ENCODE measurements around the gene NKX6-1.

The NKX6-1 gene

DNA sequence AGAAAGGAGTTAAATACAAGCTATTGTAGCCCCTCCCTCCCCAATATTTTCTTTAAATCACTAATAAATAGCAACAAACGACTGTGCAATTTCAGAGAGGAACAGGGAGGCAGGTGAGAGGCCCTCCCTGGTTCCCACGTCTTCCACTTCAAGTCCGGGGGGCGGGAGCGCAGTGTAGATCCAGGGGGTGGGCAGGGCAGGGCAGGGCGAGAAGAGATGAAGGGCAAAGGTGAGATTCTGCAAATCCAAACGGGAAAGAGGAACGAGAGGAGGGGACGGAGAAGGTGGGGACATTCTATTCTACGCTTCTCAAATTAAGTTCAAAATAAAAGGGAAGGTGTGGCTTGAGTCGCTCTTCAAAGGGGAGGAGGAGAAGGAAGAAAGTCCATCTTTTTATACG is 6.8 kb downstream of the NKX6-1 start:
- no peaks in the 10 kb centered on the region for H3K36me3 ChIP-seq
- TF ChIP-seq, protein P1, sequence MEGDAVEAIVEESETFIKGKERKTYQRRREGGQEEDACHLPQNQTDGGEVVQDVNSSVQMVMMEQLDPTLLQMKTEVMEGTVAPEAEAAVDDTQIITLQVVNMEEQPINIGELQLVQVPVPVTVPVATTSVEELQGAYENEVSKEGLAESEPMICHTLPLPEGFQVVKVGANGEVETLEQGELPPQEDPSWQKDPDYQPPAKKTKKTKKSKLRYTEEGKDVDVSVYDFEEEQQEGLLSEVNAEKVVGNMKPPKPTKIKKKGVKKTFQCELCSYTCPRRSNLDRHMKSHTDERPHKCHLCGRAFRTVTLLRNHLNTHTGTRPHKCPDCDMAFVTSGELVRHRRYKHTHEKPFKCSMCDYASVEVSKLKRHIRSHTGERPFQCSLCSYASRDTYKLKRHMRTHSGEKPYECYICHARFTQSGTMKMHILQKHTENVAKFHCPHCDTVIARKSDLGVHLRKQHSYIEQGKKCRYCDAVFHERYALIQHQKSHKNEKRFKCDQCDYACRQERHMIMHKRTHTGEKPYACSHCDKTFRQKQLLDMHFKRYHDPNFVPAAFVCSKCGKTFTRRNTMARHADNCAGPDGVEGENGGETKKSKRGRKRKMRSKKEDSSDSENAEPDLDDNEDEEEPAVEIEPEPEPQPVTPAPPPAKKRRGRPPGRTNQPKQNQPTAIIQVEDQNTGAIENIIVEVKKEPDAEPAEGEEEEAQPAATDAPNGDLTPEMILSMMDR (IDR thresholded peaks at IDR 0.05) = no peak
- H3K27me3 ChIP-seq = peaks cover 13 to 88% of the 10 kb centered on the region in 2 donors

DNA sequence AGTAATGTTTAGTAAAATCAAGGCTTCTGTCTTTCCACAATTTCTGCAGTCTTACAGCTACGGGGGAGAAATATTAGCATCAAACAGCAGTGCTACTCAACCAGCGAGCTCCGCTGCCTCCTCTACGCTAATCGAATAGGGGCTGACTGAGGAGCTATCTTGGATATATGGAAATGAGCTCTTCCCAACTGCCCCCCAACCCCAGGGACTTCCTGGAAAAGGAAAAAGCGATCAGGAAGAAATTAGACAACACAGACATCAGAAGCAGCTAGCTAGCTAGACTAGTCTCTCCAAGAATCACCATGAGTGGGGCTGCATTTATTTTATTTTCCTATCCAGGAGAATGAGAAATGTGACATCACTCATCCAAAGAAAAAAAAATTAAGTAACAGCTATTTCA is 7.6 kb downstream of the NKX6-1 start:
- Histone ChIP-seq H3K4me3 (no peak overlapping the region), H3K9me3 (peaks cover 0 to 11% (median 9%) of the 10 kb centered on the region in 3 donors), H3K27ac (no peak overlapping the region), H3K4me1 (peaks cover 0 to 15% (median 12%) of the 10 kb centered on the region in 4 donors), H3K27me3 (peaks cover 13 to 88% of the 10 kb centered on the region in 2 donors), H3K36me3 (no peaks in the 10 kb centered on the region)
- intact Hi-C loops (cut with DNase I; ENCODE audit: low total_unique reads) = no loop called here
- TF ChIP-seq, protein P1 (IDR thresholded peaks at IDR 0.05) = no peak
- no peak for DNase-seq

More for the DNA sequence above, 6.8 kb downstream of the NKX6-1 start:
- Histone ChIP-seq H3K9me3 (peaks cover 0 to 15% (median 9%) of the 10 kb centered on the region in 3 donors), H3K4me1 (peaks cover 0 to 22% (median 16%) of the 10 kb centered on the region in 4 donors), H3K4me3 (no peak overlapping the region), H3K27ac (no peak overlapping the region)
- intact Hi-C loops (cut with DNase I; ENCODE audit: low total_unique reads) = no loop called here
- no peak for DNase-seq

DNA sequence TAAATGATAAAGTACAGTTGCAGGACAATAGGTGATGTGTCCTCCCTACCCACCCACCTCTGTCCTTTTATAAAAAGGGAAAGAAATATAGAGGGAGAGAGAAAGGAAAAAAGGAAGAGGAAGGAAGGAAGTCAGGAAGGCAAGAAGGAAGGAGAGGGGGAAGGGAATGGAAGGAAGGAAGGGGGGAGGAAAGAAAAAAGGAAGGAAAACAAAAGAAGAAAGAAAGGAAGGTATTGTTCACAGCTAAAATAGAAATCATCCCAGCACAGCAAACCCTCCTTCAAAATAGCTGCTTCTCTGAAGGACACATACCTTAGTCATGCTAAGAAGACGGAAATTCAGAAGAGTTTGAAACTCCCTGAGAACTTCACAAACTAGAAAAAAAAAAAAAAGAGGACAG is 8.4 kb downstream of the NKX6-1 start:
- DNase-seq = no peak
- Histone ChIP-seq H3K9me3 (peaks cover 0 to 5% (median 4%) of the 10 kb centered on the region in 3 donors), H3K36me3 (no peaks in the 10 kb centered on the region), H3K27me3 (peaks cover 8 to 86% of the 10 kb centered on the region in 2 donors), H3K4me3 (no peak overlapping the region), H3K27ac (no peak overlapping the region), H3K4me1 (peaks cover 0 to 14% (median 12%) of the 10 kb centered on the region in 4 donors)
- intact Hi-C loops (cut with DNase I; ENCODE audit: low total_unique reads) = no loop called here
- TF ChIP-seq, protein P1 (IDR thresholded peaks at IDR 0.05) = no peak

DNA sequence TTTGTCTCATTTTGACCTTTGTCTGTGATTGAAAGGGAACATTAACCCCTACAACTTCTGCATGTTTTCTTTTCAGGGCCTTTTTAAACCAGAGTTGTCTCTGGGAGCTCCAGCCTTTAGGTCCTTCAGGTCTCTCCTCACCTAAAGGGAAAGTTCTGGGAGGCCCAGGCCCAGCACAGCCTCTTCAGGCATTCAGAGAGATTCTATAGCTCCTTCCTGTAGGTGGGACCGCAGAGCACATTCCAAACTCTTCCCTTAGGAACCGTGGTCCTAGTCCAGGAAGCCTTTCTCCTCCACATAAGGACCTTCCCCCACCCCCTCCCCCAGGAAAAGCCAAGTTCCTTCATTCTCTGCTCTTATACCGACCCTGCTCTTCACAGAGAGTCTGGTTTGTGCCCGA is 14.9 kb downstream of the NKX6-1 start:
- TF ChIP-seq, protein P1 (IDR thresholded peaks at IDR 0.05) = no peak
- Histone ChIP-seq H3K9me3 (no peaks in the 10 kb centered on the region), H3K27me3 (peaks cover 0 to 79% of the 10 kb centered on the region in 2 donors), H3K4me1 (peaks cover 0 to 22% (median 16%) of the 10 kb centered on the region in 4 donors), H3K4me3 (no peak overlapping the region), H3K36me3 (no peaks in the 10 kb centered on the region), H3K27ac (no peak overlapping the region)
- intact Hi-C loops (cut with DNase I; ENCODE audit: low total_unique reads) = no loop called here
- DNase-seq = no peak

DNA sequence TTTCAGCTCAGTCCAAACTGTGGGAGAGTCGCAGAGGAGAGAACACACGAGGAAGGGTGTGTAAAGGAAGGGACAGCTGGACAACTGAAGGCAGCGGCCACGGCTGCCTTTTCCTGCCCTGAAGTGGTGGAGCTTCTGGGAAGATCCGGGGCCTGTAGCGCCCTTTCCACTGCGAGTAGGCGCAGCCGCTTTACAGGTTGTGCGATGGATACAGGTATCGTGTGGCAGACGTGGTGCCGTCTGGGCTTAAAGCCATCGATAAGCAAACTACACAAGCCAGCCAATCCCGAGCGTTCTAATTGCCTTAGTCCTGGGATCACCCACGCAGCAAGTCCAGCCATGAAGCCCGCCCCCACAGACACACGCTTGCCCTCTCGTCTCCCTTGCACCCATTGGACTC is 15.4 kb downstream of the NKX6-1 start:
- no peak for DNase-seq

More for the DNA sequence above, 15.4 kb downstream of the NKX6-1 start:
- intact Hi-C loops (cut with DNase I; ENCODE audit: low total_unique reads) = no loop called here
- H3K4me3 ChIP-seq = no peak overlapping the region
- no peaks in the 10 kb centered on the region for H3K9me3 ChIP-seq
- H3K4me1 ChIP-seq = peaks cover 0 to 22% (median 16%) of the 10 kb centered on the region in 4 donors
- no peaks in the 10 kb centered on the region for H3K36me3 ChIP-seq
- H3K27ac ChIP-seq = no peak overlapping the region
- H3K27me3 ChIP-seq = peaks cover 0 to 75% of the 10 kb centered on the region in 2 donors
- TF ChIP-seq, protein P1 (IDR thresholded peaks at IDR 0.05) = no peak

Data from tibial artery (tissue), 4 donors.